Nephron (organoid): ENCODE results near the gene ISLR2.

ENCODE experiments used
- H3K27ac Mint-ChIP-seq, 3 experiments: 2 replicates each; pipeline ENCODE4 v1.8.0; 2020; ENCODE audit warnings: mixed read lengths in 3 of 3, mild to moderate bottlenecking in 2 of 3, moderate library complexity in 1 of 3
- H3K27me3 Mint-ChIP-seq: 2 replicates; pipeline ENCODE4 v1.8.0; 2021; ENCODE audit warnings: low read depth, mild to moderate bottlenecking, moderate library complexity, mixed read lengths
- H3K36me3 Mint-ChIP-seq: 2 replicates; pipeline ENCODE4 v1.8.0; 2020; ENCODE audit warnings: low read depth, mixed read lengths
- H3K4me1 Mint-ChIP-seq: 2 replicates; pipeline ENCODE4 v1.8.0; 2020; ENCODE audit warnings: mixed read lengths
- H3K4me3 Mint-ChIP-seq, 3 experiments: 2 replicates each; pipeline ENCODE4 v1.8.0; 2020; ENCODE audit warnings: mild to moderate bottlenecking in 3 of 3, mixed read lengths in 3 of 3, moderate library complexity in 2 of 3
- H3K9me3 Mint-ChIP-seq: 2 replicates; pipeline ENCODE4 v1.8.0; 2020; ENCODE audit warnings: mixed read lengths
- CTCF ChIP-seq, 3 experiments: fragments of 200-600 bp; sonication (generic); IDR thresholded peaks; one replicate each; pipeline ENCODE4 v1.5.0; 2021; ENCODE audit warnings: antibody characterized with exemption in 3 of 3; ENCODE audit not compliant: unreplicated experiment in 3 of 3

Gene ISLR2

GRCh38 chr15:74123658-74124057 is 6.7 kb upstream of the ISLR2 start:
- H3K27me3 Mint-ChIP-seq: peaks cover 32% of the 10 kb centered on the region
- H3K9me3 Mint-ChIP-seq: no peaks in the 10 kb centered on the region
- H3K4me1 Mint-ChIP-seq: peaks cover 37% of the 10 kb centered on the region
- no peaks in the 10 kb centered on the region for H3K36me3 Mint-ChIP-seq
- H3K4me3 Mint-ChIP-seq: no peak overlapping the region
- no peak for TF ChIP-seq CTCF (IDR thresholded peaks at IDR 0.05; ENCODE audit: unreplicated experiment in 3 of 3)
- H3K27ac Mint-ChIP-seq: peak overlapping the region in 1 of 3 experiments; percentile 56

DNA sequence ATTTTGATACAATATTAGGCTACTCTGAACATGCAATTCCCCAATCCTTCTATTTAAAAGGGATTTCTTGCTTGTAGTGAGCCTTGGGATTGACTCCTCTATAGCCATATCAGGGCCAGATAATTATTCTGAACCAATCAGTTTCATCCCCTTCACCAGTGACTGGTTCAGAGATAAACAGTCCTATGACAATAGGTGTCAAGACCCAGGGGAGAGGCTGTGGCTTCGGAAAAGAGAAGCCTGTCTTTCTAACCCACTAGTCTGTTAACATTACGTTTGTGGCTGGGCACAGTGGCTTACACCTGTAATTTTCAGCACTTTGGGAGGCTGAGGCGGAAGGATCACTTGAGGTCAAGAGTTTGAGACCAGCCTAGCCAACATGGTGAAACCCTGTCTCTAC is 6.2 kb upstream of the ISLR2 start:
- Mint-ChIP-seq H3K27ac (no peak overlapping the region), H3K9me3 (no peaks in the 10 kb centered on the region), H3K36me3 (no peaks in the 10 kb centered on the region), H3K4me3 (no peak overlapping the region), H3K4me1 (peaks cover 37% of the 10 kb centered on the region), H3K27me3 (peaks cover 38% of the 10 kb centered on the region)
- TF ChIP-seq CTCF (IDR thresholded peaks at IDR 0.05; ENCODE audit: unreplicated experiment in 3 of 3): no peak

GRCh38 chr15:74124759-74125158 is 5.6 kb upstream of the ISLR2 start:
- Mint-ChIP-seq H3K4me3 (no peak overlapping the region), H3K4me1 (peaks cover 42% of the 10 kb centered on the region), H3K27ac (no peak overlapping the region), H3K36me3 (no peaks in the 10 kb centered on the region), H3K27me3 (peaks cover 43% of the 10 kb centered on the region), H3K9me3 (no peaks in the 10 kb centered on the region)
- no peak for TF ChIP-seq CTCF (IDR thresholded peaks at IDR 0.05; ENCODE audit: unreplicated experiment in 3 of 3)

- H3K9me3 Mint-ChIP-seq: peaks cover 9% of the 10 kb centered on the region
- peaks cover 64% of the 10 kb centered on the region for H3K27me3 Mint-ChIP-seq
- H3K4me3 Mint-ChIP-seq: peak overlapping the region; percentile 91 to 92 (median 92)
- H3K4me1 Mint-ChIP-seq: peaks cover 50% of the 10 kb centered on the region
- peaks cover 8% of the 10 kb centered on the region for H3K36me3 Mint-ChIP-seq
- peak overlapping the region; percentile 48 to 94 (median 82) for H3K27ac Mint-ChIP-seq
- TF ChIP-seq CTCF (IDR thresholded peaks at IDR 0.05; ENCODE audit: unreplicated experiment in 3 of 3): peak; percentile 99
Observed at GRCh38 chr15:74127255-74127953, 3.0 kb upstream of the ISLR2 start.

- no peak for TF ChIP-seq CTCF (IDR thresholded peaks at IDR 0.05; ENCODE audit: unreplicated experiment in 3 of 3)
- Mint-ChIP-seq H3K27me3 (peaks cover 72% of the 10 kb centered on the region), H3K27ac (peak overlapping the region; percentile 61 to 94 (median 82))
Observed at GRCh38 chr15:74127954-74128784, 2.2 kb upstream of the ISLR2 start.

More at GRCh38 chr15:74127954-74128784, 2.2 kb upstream of the ISLR2 start:
- peaks cover 12% of the 10 kb centered on the region for H3K36me3 Mint-ChIP-seq
- H3K4me3 Mint-ChIP-seq: peak overlapping the region; percentile 91 to 92 (median 92)
- H3K4me1 Mint-ChIP-seq: peaks cover 43% of the 10 kb centered on the region
- H3K9me3 Mint-ChIP-seq: peaks cover 9% of the 10 kb centered on the region
